ENCODE data around the gene AGAP1. TPM values are rescaled to one million over a fixed set of nuclear protein-coding genes. Genes with fewer than 3 reads are reported as not detected.

Gene AGAP1
- total RNA-seq, 4 donors from 2014 or later = 33.7 to 55.2 (median 37.5) TPM

DNA sequence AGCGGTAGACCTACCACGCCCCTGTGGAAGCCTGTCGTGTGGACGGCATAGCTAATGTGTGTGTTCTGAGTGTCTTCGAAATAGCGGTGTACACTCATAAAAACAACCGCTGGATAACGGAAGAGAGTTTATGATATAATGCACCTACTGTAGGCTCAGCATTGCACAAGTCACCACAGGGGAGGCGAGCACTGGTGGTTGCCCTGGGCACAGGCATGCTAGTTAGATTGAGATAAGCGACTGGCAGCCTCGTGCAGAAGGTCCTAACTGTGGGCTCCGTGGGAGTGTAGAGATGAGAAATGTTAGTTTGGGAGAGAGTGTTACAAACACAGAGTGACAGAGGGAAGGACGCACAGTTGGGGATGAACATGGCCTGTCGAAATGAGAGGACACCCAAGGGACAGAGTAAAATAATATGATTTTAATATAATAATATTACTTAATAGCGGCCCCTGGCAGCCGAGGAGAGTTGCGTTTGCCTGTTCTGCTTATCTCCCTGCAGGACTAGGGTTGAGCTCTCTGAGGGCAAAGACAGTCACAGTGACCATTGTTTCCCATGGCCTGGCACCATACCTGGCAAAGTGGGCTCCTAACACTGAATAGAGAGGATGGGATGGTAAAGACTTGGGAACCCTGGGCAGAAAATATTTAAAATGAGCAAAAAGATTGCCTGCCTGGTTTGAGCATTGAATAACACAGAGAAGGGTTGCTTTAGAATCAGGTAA is 470.2 kb downstream of the AGAP1 start:
- Histone ChIP-seq H3K4me1 (no peaks in the 10 kb centered on the region), H3K27me3 (no peaks in the 10 kb centered on the region), H3K36me3 (peaks cover 0 to 43% of the 10 kb centered on the region in 2 donors), H3K27ac (no peak overlapping the region), H3K9me3 (no peaks in the 10 kb centered on the region), H3K4me3 (no peak overlapping the region)
- no peak for ATAC-seq
- TF ChIP-seq, protein P1, sequence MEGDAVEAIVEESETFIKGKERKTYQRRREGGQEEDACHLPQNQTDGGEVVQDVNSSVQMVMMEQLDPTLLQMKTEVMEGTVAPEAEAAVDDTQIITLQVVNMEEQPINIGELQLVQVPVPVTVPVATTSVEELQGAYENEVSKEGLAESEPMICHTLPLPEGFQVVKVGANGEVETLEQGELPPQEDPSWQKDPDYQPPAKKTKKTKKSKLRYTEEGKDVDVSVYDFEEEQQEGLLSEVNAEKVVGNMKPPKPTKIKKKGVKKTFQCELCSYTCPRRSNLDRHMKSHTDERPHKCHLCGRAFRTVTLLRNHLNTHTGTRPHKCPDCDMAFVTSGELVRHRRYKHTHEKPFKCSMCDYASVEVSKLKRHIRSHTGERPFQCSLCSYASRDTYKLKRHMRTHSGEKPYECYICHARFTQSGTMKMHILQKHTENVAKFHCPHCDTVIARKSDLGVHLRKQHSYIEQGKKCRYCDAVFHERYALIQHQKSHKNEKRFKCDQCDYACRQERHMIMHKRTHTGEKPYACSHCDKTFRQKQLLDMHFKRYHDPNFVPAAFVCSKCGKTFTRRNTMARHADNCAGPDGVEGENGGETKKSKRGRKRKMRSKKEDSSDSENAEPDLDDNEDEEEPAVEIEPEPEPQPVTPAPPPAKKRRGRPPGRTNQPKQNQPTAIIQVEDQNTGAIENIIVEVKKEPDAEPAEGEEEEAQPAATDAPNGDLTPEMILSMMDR (IDR thresholded peaks at IDR 0.05) = no peak
- TF ChIP-seq EP300 (IDR thresholded peaks at IDR 0.05) (no peak), POLR2A (IDR thresholded peaks at IDR 0.05) (no peak), POLR2AphosphoS5 (IDR thresholded peaks at IDR 0.05) (no peak)
- WGBS, 2 donors (ENCODE audit: low coverage in 1 of 2) = 91 to 95% methylated on average over 14 to 15 of the region's 17 CpGs

DNA sequence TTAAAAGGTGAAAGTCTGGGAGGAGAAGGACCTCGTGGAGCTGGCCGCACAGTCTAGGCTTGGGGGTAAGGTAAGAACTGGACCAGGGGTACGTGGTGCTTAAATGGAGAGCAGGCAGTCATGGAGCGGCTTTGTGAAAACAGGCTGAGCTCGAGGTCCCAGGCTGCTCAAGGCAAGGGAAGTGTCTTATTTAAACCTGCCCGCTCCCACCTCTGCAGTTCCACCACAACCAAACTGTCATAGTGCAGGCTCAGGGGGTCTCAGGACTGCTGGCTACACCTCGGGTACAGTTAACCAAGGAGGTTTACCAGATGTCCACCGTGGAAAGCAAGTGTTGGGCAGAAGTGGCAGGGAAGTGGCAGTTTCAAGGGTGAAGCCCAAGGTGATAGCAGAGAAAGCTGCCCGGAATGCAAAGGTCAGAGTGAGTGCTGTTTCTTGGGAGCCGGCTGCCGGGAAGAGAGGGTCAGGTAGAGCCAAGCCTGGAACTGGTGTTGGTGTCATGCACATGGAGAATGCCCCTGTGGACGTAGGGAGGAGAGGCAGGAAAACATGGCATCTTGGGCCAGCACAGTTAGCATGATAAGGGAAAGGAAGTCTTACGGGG is 471.0 kb downstream of the AGAP1 start:
- Histone ChIP-seq H3K36me3 (peaks cover 0 to 43% of the 10 kb centered on the region in 2 donors), H3K4me1 (no peaks in the 10 kb centered on the region), H3K9me3 (no peaks in the 10 kb centered on the region), H3K27ac (no peak overlapping the region), H3K27me3 (no peaks in the 10 kb centered on the region), H3K4me3 (no peak overlapping the region)
- TF ChIP-seq EP300 (IDR thresholded peaks at IDR 0.05) (no peak), POLR2A (IDR thresholded peaks at IDR 0.05) (no peak), POLR2AphosphoS5 (IDR thresholded peaks at IDR 0.05) (no peak)
- TF ChIP-seq, protein P1 (IDR thresholded peaks at IDR 0.05) = no peak
- 75 to 81% methylated on average over 4 to 9 of the region's 13 CpGs for WGBS, 2 donors (ENCODE audit: low coverage in 1 of 2)
- no peak for ATAC-seq

DNA sequence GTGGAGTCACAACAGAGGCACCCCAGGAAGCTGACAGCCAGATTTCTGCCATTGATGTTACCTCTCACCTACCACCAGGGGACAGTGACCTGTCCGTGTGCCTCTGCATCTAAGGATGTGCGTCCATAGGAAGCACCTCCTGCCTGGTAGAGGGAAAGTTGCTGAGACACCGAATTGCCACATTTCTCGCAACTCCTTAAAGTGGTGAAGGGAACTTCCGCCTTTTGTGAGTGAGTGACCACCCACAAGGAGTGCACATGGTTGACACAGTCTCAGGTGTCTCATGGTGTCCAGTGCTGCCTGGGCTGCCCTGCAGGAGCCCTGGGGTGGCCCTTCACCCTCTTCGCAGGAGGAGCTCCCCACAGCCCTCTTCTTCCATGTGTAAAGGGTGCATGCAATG is 472.6 kb downstream of the AGAP1 start:
- peaks cover 0 to 50% of the 10 kb centered on the region in 2 donors for H3K36me3 ChIP-seq
- H3K27me3 ChIP-seq = no peaks in the 10 kb centered on the region
- no peak overlapping the region for H3K27ac ChIP-seq
- TF ChIP-seq POLR2A (IDR thresholded peaks at IDR 0.05) = no peak
- no peak for TF ChIP-seq EP300 (IDR thresholded peaks at IDR 0.05)
- TF ChIP-seq, protein P1 (IDR thresholded peaks at IDR 0.05) = no peak
- TF ChIP-seq POLR2AphosphoS5 (IDR thresholded peaks at IDR 0.05) = no peak
- no peak overlapping the region for H3K4me3 ChIP-seq
- H3K4me1 ChIP-seq = no peaks in the 10 kb centered on the region
- no peak for ATAC-seq
- WGBS, 2 donors (ENCODE audit: low coverage in 1 of 2) = 84% methylated on average over 5 of the region's 6 CpGs; no CpG with 5 or more reads in 1 of the 2 donors
- H3K9me3 ChIP-seq = no peaks in the 10 kb centered on the region

DNA sequence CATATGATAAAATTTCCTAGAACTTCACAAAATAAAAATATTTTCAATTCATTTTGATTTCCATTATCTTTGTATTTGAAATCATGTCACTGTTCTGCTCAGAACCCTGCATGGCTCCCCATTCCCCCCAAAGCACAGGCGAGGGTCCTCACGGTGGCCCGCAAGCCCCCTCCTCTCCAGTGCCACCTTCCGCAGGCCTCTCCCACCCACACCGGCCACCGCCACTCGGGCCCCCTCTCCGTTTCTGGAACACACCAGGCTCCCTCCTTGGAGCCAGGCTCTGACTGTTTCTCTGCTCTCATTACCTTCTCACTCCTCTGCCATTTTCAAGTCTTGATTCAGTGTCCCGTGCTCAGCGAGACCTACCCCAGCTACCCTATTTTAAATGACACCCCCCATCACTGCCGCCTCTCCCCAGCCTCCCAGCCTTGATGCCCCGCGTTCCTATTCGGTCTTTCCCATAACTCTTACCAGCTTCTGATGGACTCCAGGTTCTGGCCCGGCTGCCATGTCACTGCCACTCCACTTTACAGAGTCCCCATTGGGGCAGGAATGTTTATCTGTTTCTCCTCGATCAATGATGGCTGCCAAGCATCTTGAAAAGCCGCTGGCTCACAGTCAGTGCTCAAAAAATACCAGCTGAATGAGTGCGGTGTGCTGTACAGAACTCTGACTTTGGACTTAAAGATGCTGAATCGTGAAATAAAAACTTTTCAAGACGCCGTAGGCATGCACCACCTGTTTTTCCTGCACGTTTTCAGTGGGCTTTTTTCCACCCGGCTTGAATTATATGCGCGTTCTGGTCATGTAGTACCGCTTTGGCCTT is 473.3 kb downstream of the AGAP1 start:
- WGBS, 2 donors (ENCODE audit: low coverage in 1 of 2) = 92 to 97% methylated on average over 22 to 26 of the region's 26 CpGs
- H3K27ac ChIP-seq = no peak overlapping the region
- no peaks in the 10 kb centered on the region for H3K27me3 ChIP-seq
- no peak for TF ChIP-seq EP300 (IDR thresholded peaks at IDR 0.05)
- TF ChIP-seq POLR2A (IDR thresholded peaks at IDR 0.05) = no peak
- TF ChIP-seq, protein P1 (IDR thresholded peaks at IDR 0.05) = no peak
- TF ChIP-seq POLR2AphosphoS5 (IDR thresholded peaks at IDR 0.05) = no peak
- H3K36me3 ChIP-seq = peaks cover 0 to 57% of the 10 kb centered on the region in 2 donors
- no peak for ATAC-seq
- no peaks in the 10 kb centered on the region for H3K9me3 ChIP-seq
- no peaks in the 10 kb centered on the region for H3K4me1 ChIP-seq
- no peak overlapping the region for H3K4me3 ChIP-seq
